B cell (primary cell): ENCODE results near the gene ARL14. TPM values are rescaled to one million over a fixed set of nuclear protein-coding genes. Genes with fewer than 3 reads are reported as not detected.

Source experiments
- ATAC-seq: fragments of 200-7000 bp; cut with Tn5 transposase; one replicate; pipeline ENCODE4 v1.10.0; 2021; ENCODE audit warnings: low read depth, mild to moderate bottlenecking, moderate number of reproducible peaks, moderate library complexity
- CTCF ChIA-PET: fragments of 350-600 bp; sonication (Branson Sonifier 250); formaldehyde crosslinking; loops from one replicate; lab custom pipeline; 2021; ENCODE audit warnings: antibody characterized with exemption, inconsistent platforms; lab: Charles Lee
- POLR2A ChIA-PET: fragments of 350-600 bp; sonication (Branson Sonifier 250); formaldehyde crosslinking; loops from one replicate; lab custom pipeline; 2021; ENCODE audit warnings: antibody characterized with exemption; lab: Charles Lee
- DNase-seq: peaks from one replicate; pipeline ENCODE4 v3.0.0; 2013
- H2AFZ ChIP-seq: 2 replicates; pipeline ENCODE4 v1.6.1; 2012; ENCODE audit warnings: mild to moderate bottlenecking, low read depth, low read length; ENCODE audit not compliant: insufficient read depth, poor library complexity, severe bottlenecking
- H3K27ac ChIP-seq, 2 donors: 1 replicate in 1 of 2; 2 replicates in 1 of 2; pipeline ENCODE4 v1.5.1; 2012 to 2013; ENCODE audit warnings: low read length in 2 of 2, mild to moderate bottlenecking in 2 of 2, moderate library complexity in 1 of 2
- H3K27me3 ChIP-seq, 4 experiments: fragments of 200-600 bp in 1 of 4; sonication (generic) in 1 of 4; replicated peaks in 1 of 4; 1 replicate in 2 of 4; 2 replicates in 2 of 4; pipeline versions ENCODE4 v1.6.1 to v1.7.0; 2013 to 2016; ENCODE audit warnings: low read length in 3 of 4, mild to moderate bottlenecking in 2 of 4, mixed read lengths in 1 of 4, moderate library complexity in 1 of 4; ENCODE audit not compliant: insufficient read depth in 4 of 4, control insufficient read depth in 3 of 4; ENCODE audit errors: control extremely low read depth in 1 of 4
- H3K36me3 ChIP-seq, 2 experiments: replicated peaks in 1 of 2; 1 replicate in 1 of 2; 2 replicates in 1 of 2; pipeline versions ENCODE4 v1.6.1 to v1.7.1; 2013; ENCODE audit warnings: low read length in 1 of 2; ENCODE audit not compliant: insufficient read depth in 2 of 2, control insufficient read depth in 1 of 2; ENCODE audit errors: control extremely low read depth in 1 of 2, extremely low read depth in 1 of 2
- H3K4me1 ChIP-seq, 2 donors: fragments of 200-600 bp in 1 of 2; sonication (generic) in 1 of 2; 1 replicate in 1 of 2; 2 replicates in 1 of 2; pipeline versions ENCODE4 v1.5.1 to v1.6.1; 2013 to 2017; ENCODE audit warnings: low read length in 2 of 2; ENCODE audit not compliant: control insufficient read depth in 2 of 2, insufficient read depth in 2 of 2
- H3K4me2 ChIP-seq: replicated peaks from 2 replicates; pipeline ENCODE3; 2012; ENCODE audit warnings: mild to moderate bottlenecking, low read depth, low read length; ENCODE audit not compliant: poor library complexity, severe bottlenecking
- H3K4me3 ChIP-seq, 5 experiments: fragments of 200-600 bp in 1 of 5; sonication (generic) in 1 of 5; 1 replicate in 3 of 5; 2 replicates in 2 of 5; pipeline versions ENCODE4 v1.5.1 to v1.7.0; 2011 to 2016; ENCODE audit warnings: low read length in 4 of 5, mild to moderate bottlenecking in 4 of 5, low read depth in 2 of 5, control low read depth in 1 of 5, moderate library complexity in 1 of 5; ENCODE audit not compliant: insufficient read depth in 1 of 5; ENCODE audit errors: control extremely low read depth in 1 of 5, extremely low read depth in 1 of 5
- H3K79me2 ChIP-seq: fragments of 200-600 bp; sonication (generic); one replicate; pipeline ENCODE4 v1.6.0; 2016; ENCODE audit warnings: low read length; ENCODE audit not compliant: control insufficient read depth, insufficient read depth
- H3K9ac ChIP-seq: fragments of 200-600 bp; sonication (generic); 2 replicates; pipeline ENCODE4 v1.6.1; 2017; ENCODE audit warnings: mild to moderate bottlenecking, low read length, moderate library complexity
- H3K9me3 ChIP-seq, 3 donors: one replicate each; pipeline versions ENCODE4 v1.6.1 to v1.7.1; 2013; ENCODE audit warnings: low read length in 2 of 3; ENCODE audit not compliant: control insufficient read depth in 2 of 3, insufficient read depth in 1 of 3; ENCODE audit errors: control extremely low read depth in 1 of 3
- H4K20me1 ChIP-seq: 2 replicates; pipeline ENCODE4 v1.6.0; 2012; ENCODE audit warnings: mild to moderate bottlenecking, low read length; ENCODE audit not compliant: insufficient read depth, control insufficient read depth, poor library complexity, severe bottlenecking
- H3K27ac Mint-ChIP-seq: one replicate; pipeline ENCODE4 v1.8.0; 2021; ENCODE audit warnings: mixed read lengths
- H3K27me3 Mint-ChIP-seq: one replicate; pipeline ENCODE4 v1.8.0; 2021; ENCODE audit warnings: mixed read lengths
- H3K4me1 Mint-ChIP-seq: one replicate; pipeline ENCODE4 v1.8.0; 2021; ENCODE audit warnings: mixed read lengths
- H3K4me3 Mint-ChIP-seq: one replicate; pipeline ENCODE4 v1.8.0; 2021; ENCODE audit warnings: mixed read lengths
- H3K9me3 Mint-ChIP-seq: one replicate; pipeline ENCODE4 v1.8.0; 2022; ENCODE audit warnings: mixed read lengths; ENCODE audit not compliant: insufficient read depth
- EZH2 ChIP-seq: IDR thresholded peaks from 2 replicates; pipeline ENCODE4 v1.6.1; 2012; ENCODE audit warnings: borderline replicate concordance, low read depth, mild to moderate bottlenecking, moderate library complexity, low read length; ENCODE audit not compliant: insufficient read depth, poor library complexity, severe bottlenecking
- whole genome bisulfite sequencing: methylation state at CpG from one replicate; pipeline ENCODE4 v1.1.5; 2013; ENCODE audit warnings: missing lambda C conversion rate; ENCODE audit not compliant: insufficient coverage; 5-methylcytosine and 5-hydroxymethylcytosine counted together
- intact Hi-C: fragments of 100-400 bp; cut with micrococcal nuclease; formaldehyde crosslinking; loops from one replicate; pipeline ENCODE4 v1.10.0; 2022
- polyA plus RNA-seq: library from polyadenylated mRNA; depleted of rRNA; stranded (reverse); fragments of >200 nt; gene quantifications from 2 replicates; pipeline ENCODE4 v1.2.3, GENCODE V29; 2012
- total RNA-seq, 2 donors: library from RNA; stranded (reverse); fragments of 120-200 nt in 1 of 2; gene quantifications; 1 replicate in 1 of 2; 2 replicates in 1 of 2; pipeline versions ENCODE4 v1.2.3 to v1.2.4, GENCODE V29; 2013 to 2022
- TF ChIP-seq, protein P1 (sequence below): fragments of 200-600 bp; IDR thresholded peaks from one replicate; pipeline ENCODE4 v1.8.0; 2022; ENCODE audit warnings: antibody characterized with exemption, mild to moderate bottlenecking

Gene ARL14
- total and polyA plus RNA-seq, 2 donors (not counting 1 experiment from before 2014, with no cell fraction given), result 0.43 to 0.89 TPM

DNA sequence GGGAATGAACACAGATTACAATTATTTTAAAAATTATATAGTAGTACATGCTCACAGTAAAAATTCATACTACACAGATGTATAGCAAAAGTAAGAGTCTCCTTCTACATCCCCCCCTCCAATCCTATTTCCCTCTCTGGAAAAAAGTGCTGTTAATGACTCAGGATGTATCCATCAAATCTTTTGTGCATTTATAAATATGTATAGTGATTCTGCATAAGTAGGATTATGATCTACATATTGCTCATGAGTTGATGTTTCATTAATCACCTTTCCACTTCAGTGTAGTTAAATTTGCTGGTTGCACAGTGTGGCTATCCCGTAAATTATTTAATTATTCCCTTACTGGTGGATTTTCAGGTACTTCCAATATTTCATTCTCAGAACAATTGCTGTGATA lies 25.3 kb downstream of the ARL14 start:
- H3K36me3 ChIP-seq, result no peaks in the 10 kb centered on the region
- no peaks in the 10 kb centered on the region for H3K4me1 ChIP-seq
- no peaks in the 10 kb centered on the region for H3K9me3 Mint-ChIP-seq
- peaks cover 31% of the 10 kb centered on the region for H3K27me3 Mint-ChIP-seq
- no CpG with 5 or more reads among the region's 1 CpG for WGBS
- POLR2A ChIA-PET, result no interaction called here
- no peak overlapping the region for H3K27ac Mint-ChIP-seq
- ATAC-seq (no peak), DNase-seq (no peak)
- intact Hi-C loops, result no loop called here
- no peak overlapping the region for H3K4me3 ChIP-seq
- H3K9me3 ChIP-seq, result no peaks in the 10 kb centered on the region
- H2AFZ ChIP-seq, result no peak overlapping the region
- CTCF ChIA-PET, result no interaction called here
- H3K27me3 ChIP-seq, result peaks cover 0 to 7% (median 2%) of the 10 kb centered on the region in 4 experiments
- TF ChIP-seq EZH2, result no peak
- TF ChIP-seq, protein P1, sequence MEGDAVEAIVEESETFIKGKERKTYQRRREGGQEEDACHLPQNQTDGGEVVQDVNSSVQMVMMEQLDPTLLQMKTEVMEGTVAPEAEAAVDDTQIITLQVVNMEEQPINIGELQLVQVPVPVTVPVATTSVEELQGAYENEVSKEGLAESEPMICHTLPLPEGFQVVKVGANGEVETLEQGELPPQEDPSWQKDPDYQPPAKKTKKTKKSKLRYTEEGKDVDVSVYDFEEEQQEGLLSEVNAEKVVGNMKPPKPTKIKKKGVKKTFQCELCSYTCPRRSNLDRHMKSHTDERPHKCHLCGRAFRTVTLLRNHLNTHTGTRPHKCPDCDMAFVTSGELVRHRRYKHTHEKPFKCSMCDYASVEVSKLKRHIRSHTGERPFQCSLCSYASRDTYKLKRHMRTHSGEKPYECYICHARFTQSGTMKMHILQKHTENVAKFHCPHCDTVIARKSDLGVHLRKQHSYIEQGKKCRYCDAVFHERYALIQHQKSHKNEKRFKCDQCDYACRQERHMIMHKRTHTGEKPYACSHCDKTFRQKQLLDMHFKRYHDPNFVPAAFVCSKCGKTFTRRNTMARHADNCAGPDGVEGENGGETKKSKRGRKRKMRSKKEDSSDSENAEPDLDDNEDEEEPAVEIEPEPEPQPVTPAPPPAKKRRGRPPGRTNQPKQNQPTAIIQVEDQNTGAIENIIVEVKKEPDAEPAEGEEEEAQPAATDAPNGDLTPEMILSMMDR, result no peak
- no peak overlapping the region for H3K4me3 Mint-ChIP-seq
- H4K20me1 ChIP-seq, result no peaks in the 10 kb centered on the region
- no peak overlapping the region for H3K4me2 ChIP-seq
- no peak overlapping the region for H3K27ac ChIP-seq
- no peaks in the 10 kb centered on the region for H3K4me1 Mint-ChIP-seq
- H3K79me2 ChIP-seq, result no peaks in the 10 kb centered on the region
- no peak overlapping the region for H3K9ac ChIP-seq

GRCh38 chr3:160703974-160704373 lies 27.0 kb downstream of the ARL14 start:
- Histone ChIP-seq H3K79me2 (no peaks in the 10 kb centered on the region), H3K27ac (no peak overlapping the region), H2AFZ (no peak overlapping the region), H3K4me3 (no peak overlapping the region), H3K9ac (no peak overlapping the region), H4K20me1 (no peaks in the 10 kb centered on the region), H3K36me3 (no peaks in the 10 kb centered on the region), H3K27me3 (peaks cover 0 to 9% (median 3%) of the 10 kb centered on the region in 4 experiments), H3K4me1 (no peaks in the 10 kb centered on the region), H3K9me3 (no peaks in the 10 kb centered on the region), H3K4me2 (no peak overlapping the region)
- CTCF ChIA-PET, result interaction anchor here (2.9 kb wide), 1 partner anchor 238 kb away, joined by 28 read pairs; no protein-coding TSS in a partner anchor
- DNase-seq, result no peak
- no peak overlapping the region for H3K4me3 Mint-ChIP-seq
- H3K27me3 Mint-ChIP-seq, result peaks cover 37% of the 10 kb centered on the region
- ATAC-seq, result no peak
- 100% methylated on average over 2 of the region's 2 CpGs for WGBS
- H3K4me1 Mint-ChIP-seq, result no peaks in the 10 kb centered on the region
- POLR2A ChIA-PET, result no interaction called here
- TF ChIP-seq EZH2, result no peak
- TF ChIP-seq, protein P1, result no peak
- intact Hi-C loops, result no loop called here
- no peaks in the 10 kb centered on the region for H3K9me3 Mint-ChIP-seq
- H3K27ac Mint-ChIP-seq, result no peak overlapping the region
